K562 (cell line): ENCODE measurements around the gene LRRC71. TPM values are rescaled to one million over a fixed set of nuclear protein-coding genes. Genes with fewer than 3 reads are reported as not detected.

ENCODE experiments used
- ATAC-seq: fragments of 200-7000 bp; cut with Tn5 transposase; 3 replicates; pipeline ENCODE4 v1.9.1; 2020; ENCODE audit warnings: moderate library complexity
- BruUV-seq: library from RNA; stranded (reverse); fragments of 400-500 nt; replicated peaks from 2 replicates; lab custom pipeline; 2021; lab: Mats Ljungman, UMichigan
- CTCF ChIA-PET: fragments of 300-600 bp; formaldehyde crosslinking; extraction: SDS; loops from one replicate; lab custom pipeline; 2021; ENCODE audit warnings: low intra/inter-chr PET ratio; lab: Yijun Ruan, JAX
- POLR2A ChIA-PET: fragments of 300-600, 350-650 bp; sonication (Branson Sonifier 250); formaldehyde crosslinking; extraction: SDS; loops from one replicate; lab custom pipeline; 2021; ENCODE audit warnings: antibody characterized with exemption, inconsistent platforms; lab: Yijun Ruan, JAX
- DNase-seq, 4 experiments: peaks; one replicate each; pipeline versions ENCODE4 v3.0.0 to v3.0.0-alpha.2; 2011 to 2018; ENCODE audit warnings: low spot score in 3 of 4, mixed read lengths in 3 of 4; ENCODE audit errors: extremely low read depth in 1 of 4
- FAIRE-seq: peaks from 2 replicates; lab custom pipeline; 2011; peaks lifted over from hg19 to GRCh38; lab: Jason Lieb, UNC
- H2AFZ ChIP-seq: 2 replicates; pipeline ENCODE4 v1.6.0; 2011; ENCODE audit warnings: low read depth, low read length, control low read depth, inconsistent platforms
- H3K27ac ChIP-seq: fragments of 200-600 bp; 3 replicates; pipeline ENCODE4 v1.8.0; 2011; ENCODE audit warnings: low read depth, mild to moderate bottlenecking, control low read depth, inconsistent platforms, low read length, moderate library complexity, mixed read lengths; ENCODE audit errors: extremely low read depth
- H3K27me3 ChIP-seq, 2 experiments: fragments of 300-600 bp in 1 of 2; 2 replicates in 1 of 2; 3 replicates in 1 of 2; pipeline versions ENCODE4 v1.6.0 to v1.8.0; 2011; ENCODE audit warnings: inconsistent platforms in 2 of 2, low read length in 2 of 2, mild to moderate bottlenecking in 1 of 2, mixed read lengths in 1 of 2, moderate library complexity in 1 of 2; ENCODE audit not compliant: control insufficient read depth in 2 of 2, insufficient read depth in 2 of 2
- H3K36me3 ChIP-seq: fragments of 300-600 bp; 3 replicates; pipeline ENCODE4 v1.8.0; 2011; ENCODE audit warnings: mild to moderate bottlenecking, low read length, inconsistent platforms; ENCODE audit not compliant: control insufficient read depth, insufficient read depth
- H3K4me1 ChIP-seq, 2 experiments: fragments of 200-600 bp in 1 of 2; replicated peaks in 1 of 2; 2 replicates in 1 of 2; 3 replicates in 1 of 2; pipeline versions ENCODE4 v1.5.1 to v1.8.0; 2011; ENCODE audit warnings: inconsistent platforms in 2 of 2, low read length in 2 of 2, mild to moderate bottlenecking in 1 of 2, mixed read lengths in 1 of 2, moderate library complexity in 1 of 2; ENCODE audit not compliant: control insufficient read depth in 2 of 2, insufficient read depth in 2 of 2
- H3K4me2 ChIP-seq: 2 replicates; pipeline ENCODE4 v1.6.1; 2011; ENCODE audit warnings: low read length, control low read depth, inconsistent platforms, mixed read lengths; ENCODE audit not compliant: insufficient read depth
- H3K4me3 ChIP-seq: fragments of 200-600 bp; sonication (generic), shearing (Covaris generic); 2 replicates; pipeline ENCODE4 v1.5.1; 2016; ENCODE audit warnings: control low read depth, inconsistent platforms
- H3K79me2 ChIP-seq: fragments of 200-600 bp; 3 replicates; pipeline ENCODE4 v1.8.0; 2011; ENCODE audit warnings: low read length, inconsistent platforms; ENCODE audit not compliant: control insufficient read depth, insufficient read depth
- H3K9ac ChIP-seq, 2 experiments: 2 replicates each; pipeline versions ENCODE4 v1.6.0 to v1.6.1; 2011; ENCODE audit warnings: low read depth in 2 of 2, low read length in 2 of 2, control low read depth in 1 of 2, inconsistent platforms in 1 of 2, mild to moderate bottlenecking in 1 of 2, mixed read lengths in 1 of 2; ENCODE audit not compliant: insufficient read depth in 1 of 2
- H3K9me1 ChIP-seq: one replicate; pipeline ENCODE4 v1.6.0; 2011; ENCODE audit warnings: inconsistent platforms, mild to moderate bottlenecking, low read length, moderate library complexity; ENCODE audit not compliant: control insufficient read depth, insufficient read depth
- H3K9me3 ChIP-seq: replicated peaks from 2 replicates; pipeline ENCODE4 v1.5.1; 2011; ENCODE audit warnings: low read depth, low read length, inconsistent platforms; ENCODE audit not compliant: control insufficient read depth, insufficient read depth
- H4K20me1 ChIP-seq: replicated peaks from 2 replicates; pipeline ENCODE4 v1.6.1; 2011; ENCODE audit warnings: low read length, inconsistent platforms, mixed read lengths; ENCODE audit not compliant: control insufficient read depth, insufficient read depth
- ARNT ChIP-seq, 2 experiments: fragments of 450-650 bp; IDR thresholded peaks; 2 replicates each; pipeline ENCODE4 v1.6.1; 2016; ENCODE audit warnings: mild to moderate bottlenecking in 1 of 2
- CREBBP ChIP-seq: IDR thresholded peaks from one replicate; pipeline ENCODE4 v1.6.1; 2012; ENCODE audit warnings: low read depth, mild to moderate bottlenecking, control low read depth, inconsistent platforms, low read length
- EP400 ChIP-seq: fragments of 450-650 bp; IDR thresholded peaks from 2 replicates; pipeline ENCODE4 v1.6.1; 2017; ENCODE audit warnings: antibody characterized with exemption, mild to moderate bottlenecking, moderate library complexity
- NCOA1 ChIP-seq: fragments of 450-650 bp; IDR thresholded peaks from 2 replicates; pipeline ENCODE4 v1.6.1; 2016; ENCODE audit warnings: low read depth
- NCOA4 ChIP-seq: fragments of 450-650 bp; IDR thresholded peaks from 2 replicates; pipeline ENCODE4 v1.6.1; 2018; ENCODE audit warnings: mild to moderate bottlenecking; ENCODE audit not compliant: partially characterized antibody
- SOX6 ChIP-seq: fragments of 450-650 bp; IDR thresholded peaks from 2 replicates; pipeline ENCODE4 v1.6.1; 2014; ENCODE audit warnings: mild to moderate bottlenecking
- ZBTB5 ChIP-seq: fragments of 450-650 bp; IDR thresholded peaks from 2 replicates; pipeline ENCODE4 v1.6.1; 2017; ENCODE audit warnings: antibody characterized with exemption
- ZNF444 ChIP-seq: fragments of 250-450 bp; sonication (Bioruptor Pico); IDR thresholded peaks from 2 replicates; pipeline ENCODE4 v1.4.0; 2020; ENCODE audit warnings: mild to moderate bottlenecking, moderate library complexity
- ZNF830 ChIP-seq: fragments of 250-450 bp; sonication (Bioruptor Pico); IDR thresholded peaks from 2 replicates; pipeline ENCODE4 v1.5.0; 2021; ENCODE audit warnings: mild to moderate bottlenecking
- WGBS: fragments of 100-300 bp; shearing (Covaris generic); methylation state at CpG from one replicate; pipeline ENCODE4 v1.1.6; 2016; ENCODE audit warnings: low coverage, mixed read lengths; ENCODE audit not compliant: insufficient coverage; ENCODE audit errors: missing lambda C conversion rate; 5-methylcytosine and 5-hydroxymethylcytosine counted together
- in situ Hi-C: fragments of 300-500 bp; cut with MboI; formaldehyde crosslinking; loops from 4 replicates; pipeline ENCODE4 v1.15.0; 2018; ENCODE audit warnings: inconsistent platforms, mixed read lengths
- intact Hi-C: fragments of 100-400 bp; cut with micrococcal nuclease; formaldehyde crosslinking; loops from 2 replicates; pipeline ENCODE4 v1.14.2; 2022
- polyA plus RNA-seq, 8 experiments: library from polyadenylated mRNA; depleted of rRNA in 4 of 8; stranded (reverse) in 5 of 8; unstranded in 3 of 8; fragments of >200 nt; fragmentation: Nextera tagmentation in 2 of 8; fragmentation: Illumina TruSeq in 1 of 8; extraction: Ambion mirVana in 2 of 8; extraction: Trizol in 1 of 8; gene quantifications; 2 replicates each; pipeline versions ENCODE4 v1.2.1 to v1.2.3, GENCODE V29; 2011 to 2014; ENCODE audit warnings: inconsistent platforms in 1 of 8, missing spikeins in 1 of 8
- total RNA-seq, 7 experiments: library from RNA; depleted of rRNA in 6 of 7; stranded (reverse); fragments of >200 nt in 6 of 7; fragmentation: Illumina TruSeq in 2 of 7; extraction: Trizol in 2 of 7; gene quantifications; 2 replicates each; pipeline versions ENCODE4 v1.2.1 to v1.2.3, GENCODE V29; 2011 to 2021; ENCODE audit warnings: low replicate concordance in 1 of 7
- TF ChIP-seq, protein P1 (sequence below), 2 experiments: fragments of 250-450 bp in 1 of 2; fragments of 450-650 bp in 1 of 2; sonication (Bioruptor Pico) in 1 of 2; IDR thresholded peaks; 2 replicates each; pipeline versions ENCODE4 v1.6.1 to v1.8.0; 2016 to 2021; ENCODE audit warnings: mild to moderate bottlenecking in 2 of 2, moderate library complexity in 2 of 2, missing compliant biosample characterization in 1 of 2, missing genetic modification characterization in 1 of 2
- TF ChIP-seq, protein P2 (sequence below), 2 experiments: IDR thresholded peaks; 2 replicates each; pipeline ENCODE4 v1.6.1; 2012; ENCODE audit warnings: improper control_type of control experiment in 2 of 2, low read depth in 2 of 2, low read length in 2 of 2, borderline replicate concordance in 1 of 2

The LRRC71 gene
- total and polyA plus RNA-seq, 9 of the 15 experiments (the other 6 are each of a cell fraction or from before 2014, with no cell fraction given), result 0.06 to 1.2 (median 0.51) TPM; not detected in 1

- TF ChIP-seq NCOA1 (no peak), NCOA4 (no peak), SOX6 (no peak), ARNT (IDR thresholded peaks at IDR 0.05) (no peak), ZNF444 (CRISPR knock-in tag) (no peak)
Measured at GRCh38 chr1:156899956-156900718, 20.3 kb upstream of the LRRC71 start (continued).

DNA sequence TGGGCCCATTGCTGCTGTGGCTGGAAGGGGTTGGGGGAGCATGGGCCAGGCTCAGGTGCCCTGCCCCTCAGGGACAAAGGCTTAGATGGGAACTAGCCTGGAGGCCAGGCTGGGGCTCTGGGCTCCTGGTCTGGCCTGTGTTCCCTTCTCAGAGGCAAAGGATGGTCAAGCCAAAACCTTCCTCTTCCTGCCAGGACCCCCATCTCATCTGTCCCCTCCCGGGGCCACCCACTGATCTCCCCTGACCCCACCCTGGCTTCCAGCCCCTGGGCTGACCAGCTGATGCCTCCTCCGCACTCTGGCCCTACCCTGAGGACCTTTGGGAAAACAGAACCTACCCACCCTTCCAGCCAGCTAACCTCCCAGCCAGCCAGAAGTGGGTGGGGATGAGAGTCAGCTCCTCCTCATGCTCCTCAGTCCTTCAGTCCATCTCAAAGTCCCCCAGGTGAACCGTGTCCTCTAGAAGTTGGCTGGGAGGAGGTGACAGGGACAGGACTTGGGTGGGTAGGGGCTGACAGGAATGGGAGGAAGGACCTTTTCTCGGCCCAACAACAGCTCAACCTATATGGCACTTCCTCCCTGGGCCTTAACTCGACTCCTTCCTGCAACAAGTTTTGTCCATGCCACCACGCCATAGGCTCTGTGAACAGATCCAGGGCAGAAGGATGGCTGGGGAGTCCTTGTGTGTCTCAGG lies 19.4 kb upstream of the LRRC71 start:
- intact Hi-C loops (no loop called here), in situ Hi-C loops (no loop called here)
- Histone ChIP-seq H3K79me2 (no peaks in the 10 kb centered on the region), H3K9ac (peak overlapping the region in 1 of 2 experiments; percentile 21; a peak in 1 of 4 replicates), H2AFZ (peak overlapping the region; percentile 15; the same call in 1 of the 2 replicates), H3K36me3 (no peaks in the 10 kb centered on the region), H3K4me2 (no peak overlapping the region), H3K9me3 (no peaks in the 10 kb centered on the region), H3K27ac (no peak overlapping the region), H4K20me1 (no peaks in the 10 kb centered on the region), H3K4me1 (peaks cover 15 to 42% of the 10 kb centered on the region in 2 experiments; a peak in 4 of 5 replicates), H3K27me3 (no peaks in the 10 kb centered on the region), H3K4me3 (no peak overlapping the region), H3K9me1 (no peaks in the 10 kb centered on the region)
- ChIA-PET POLR2A (interaction anchor here (1.3 to 1.8 kb wide), 3 partner anchors 10 to 212 kb away, joined by 3 to 6 read pairs (median 3); no protein-coding TSS in a partner anchor), CTCF (interaction anchor here (0.7 kb wide), 1 partner anchor 9 kb away, joined by 4 read pairs; no protein-coding TSS in a partner anchor)
- no peak for DNase-seq
- no peak; the same call in 2 of the 3 replicates for ATAC-seq
- no peak for FAIRE-seq
- whole genome bisulfite sequencing, result 39% methylated on average over 6 of the region's 6 CpGs
- BruUV-seq, result no TSS peak
- no peak for TF ChIP-seq CREBBP
- TF ChIP-seq, protein P1, sequence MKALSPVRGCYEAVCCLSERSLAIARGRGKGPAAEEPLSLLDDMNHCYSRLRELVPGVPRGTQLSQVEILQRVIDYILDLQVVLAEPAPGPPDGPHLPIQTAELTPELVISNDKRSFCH (CRISPR knock-in tag; IDR thresholded peaks at IDR 0.05), result no peak
- TF ChIP-seq, protein P1 (tag; IDR thresholded peaks at IDR 0.05), result no peak
- TF ChIP-seq ZNF830 (CRISPR knock-in tag), result no peak
- TF ChIP-seq, protein P2, sequence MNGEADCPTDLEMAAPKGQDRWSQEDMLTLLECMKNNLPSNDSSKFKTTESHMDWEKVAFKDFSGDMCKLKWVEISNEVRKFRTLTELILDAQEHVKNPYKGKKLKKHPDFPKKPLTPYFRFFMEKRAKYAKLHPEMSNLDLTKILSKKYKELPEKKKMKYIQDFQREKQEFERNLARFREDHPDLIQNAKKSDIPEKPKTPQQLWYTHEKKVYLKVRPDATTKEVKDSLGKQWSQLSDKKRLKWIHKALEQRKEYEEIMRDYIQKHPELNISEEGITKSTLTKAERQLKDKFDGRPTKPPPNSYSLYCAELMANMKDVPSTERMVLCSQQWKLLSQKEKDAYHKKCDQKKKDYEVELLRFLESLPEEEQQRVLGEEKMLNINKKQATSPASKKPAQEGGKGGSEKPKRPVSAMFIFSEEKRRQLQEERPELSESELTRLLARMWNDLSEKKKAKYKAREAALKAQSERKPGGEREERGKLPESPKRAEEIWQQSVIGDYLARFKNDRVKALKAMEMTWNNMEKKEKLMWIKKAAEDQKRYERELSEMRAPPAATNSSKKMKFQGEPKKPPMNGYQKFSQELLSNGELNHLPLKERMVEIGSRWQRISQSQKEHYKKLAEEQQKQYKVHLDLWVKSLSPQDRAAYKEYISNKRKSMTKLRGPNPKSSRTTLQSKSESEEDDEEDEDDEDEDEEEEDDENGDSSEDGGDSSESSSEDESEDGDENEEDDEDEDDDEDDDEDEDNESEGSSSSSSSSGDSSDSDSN (IDR thresholded peaks at IDR 0.05; ENCODE audit: borderline replicate concordance in 1 of 2, low read depth in 2 of 2, low read length in 2 of 2), result no peak
- no peak for TF ChIP-seq EP400
- TF ChIP-seq ZBTB5, result no peak
